ENCODE measurements around the gene RELN. TPM values are rescaled to one million over a fixed set of nuclear protein-coding genes. Genes with fewer than 3 reads are reported as not detected.
A peak's percentile ranks its signal among the peaks of the same experiment; 100 is the strongest.

Gene RELN
- total and polyA plus RNA-seq, 9 of the 15 experiments (the other 6 are each of a cell fraction or from before 2014, with no cell fraction given), result 12.9 to 43.2 (median 18.1) TPM

- TF ChIP-seq GABPA (tag; conservative IDR thresholded peaks at IDR 0.05; ENCODE audit: low read depth) (peak; percentile 41; the same call in 1 of the 2 replicates), BRF2 (IDR thresholded peaks at IDR 0.05; ENCODE audit: borderline replicate concordance, insufficient read depth, insufficient read length) (no peak), PML (IDR thresholded peaks at IDR 0.05; ENCODE audit: low read length) (no peak), ZNF609 (CRISPR knock-in tag; IDR thresholded peaks at IDR 0.05; ENCODE audit: borderline replicate concordance) (no peak)
- Histone ChIP-seq H3K9me1 (ENCODE audit: control insufficient read depth, insufficient read depth, low read length) (no peaks in the 10 kb centered on the region), H3K79me2 (ENCODE audit: control insufficient read depth, insufficient read depth, low read length) (no peaks in the 10 kb centered on the region), H4K20me1 (replicated peaks; ENCODE audit: control insufficient read depth, insufficient read depth, low read length) (no peaks in the 10 kb centered on the region), H3K9me3 (replicated peaks; ENCODE audit: control insufficient read depth, insufficient read depth, low read depth, low read length) (no peaks in the 10 kb centered on the region), H3K27ac (ENCODE audit: extremely low read depth, low read depth, low read length) (no peak overlapping the region), H3K4me1 (replicated peaks in 1 of 2; ENCODE audit: control insufficient read depth in 2 of 2, insufficient read depth in 2 of 2, low read length in 2 of 2) (peaks cover 0 to 5% of the 10 kb centered on the region in 2 experiments; a peak in 1 of 5 replicates), H3K27me3 (ENCODE audit: control insufficient read depth in 2 of 2, insufficient read depth in 2 of 2, low read length in 2 of 2) (no peaks in the 10 kb centered on the region), H2AFZ (ENCODE audit: low read depth, low read length) (no peak overlapping the region; the same call in 1 of the 2 replicates), H3K36me3 (ENCODE audit: control insufficient read depth, insufficient read depth, low read length) (no peaks in the 10 kb centered on the region), H3K4me3 (no peak overlapping the region), H3K9ac (ENCODE audit: insufficient read depth in 1 of 2, low read depth in 2 of 2, low read length in 2 of 2) (no peak overlapping the region), H3K4me2 (ENCODE audit: insufficient read depth, low read length) (no peak overlapping the region)
- DNase-seq (ENCODE audit: extremely low read depth in 1 of 4, low spot score in 3 of 4) (no peak), ATAC-seq (peak; percentile 58; the same call in 2 of the 3 replicates), FAIRE-seq (no peak)
- WGBS (ENCODE audit: insufficient coverage, low coverage, missing lambda C conversion rate), result 31% methylated on average over 2 of the region's 2 CpGs
- in situ Hi-C loops (cut with MboI) (no loop called here), intact Hi-C loops (cut with micrococcal nuclease) (no loop called here)
- POLR2A ChIA-PET, result interaction anchor here (1.0 kb wide), 1 partner anchor 8 kb away, joined by 3 read pairs; no protein-coding TSS in a partner anchor
- CTCF ChIA-PET (ENCODE audit: low intra/inter-chr PET ratio), result no interaction called here
- BruUV-seq (replicated peaks), result no TSS peak
Observed at GRCh38 chr7:104017001-104017400, 27.5 kb upstream of the RELN start.
